ENCODE data around the gene SLC35A3.
A peak's percentile ranks its signal among the peaks of the same experiment; 100 is the strongest.
"Not testable (repeated sequence)": the region's sequence is repeated elsewhere in the genome, so short reads cannot be mapped to it uniquely, and the experiment has no call there.

SLC35A3 gene

GRCh38 chr1:99969729-99970621 is at the start of gene SLC35A3:
Gene SLC35A3 (plus strand): TSS chr1:99969996. CDS start chr1:99993555, 23,559 bp downstream.
- DNase-seq = peak; percentile 89

- no peak for DNase-seq
These were observed 35.0 kb upstream of the SLC35A3 start for GRCh38 chr1:99934801-99935200.

GRCh38 chr1:99935534-99935933 is 34.3 kb upstream of the SLC35A3 start:
- DNase-seq = no peak

GRCh38 chr1:99936071-99936470 is 33.7 kb upstream of the SLC35A3 start:
- no peak for DNase-seq

- DNase-seq = no peak
These were observed 27.1 kb upstream of the SLC35A3 start for GRCh38 chr1:99942723-99943122.

- DNase-seq = no peak
These were observed 26.5 kb upstream of the SLC35A3 start for GRCh38 chr1:99943223-99943794.

GRCh38 chr1:99944192-99944591 is 25.6 kb upstream of the SLC35A3 start:
- no peak for DNase-seq

GRCh38 chr1:99945174-99945573 is 24.6 kb upstream of the SLC35A3 start:
- DNase-seq = no peak

- no peak for DNase-seq
These were observed 19.3 kb upstream of the SLC35A3 start for GRCh38 chr1:99950486-99950885.

GRCh38 chr1:99952522-99952921 is 17.3 kb upstream of the SLC35A3 start:
- no peak for DNase-seq

GRCh38 chr1:99955375-99955774 is 14.4 kb upstream of the SLC35A3 start:
- DNase-seq = no peak

- no peak for DNase-seq
These were observed 13.0 kb upstream of the SLC35A3 start for GRCh38 chr1:99956755-99957154.

- no peak for DNase-seq
These were observed 12.0 kb upstream of the SLC35A3 start for GRCh38 chr1:99957818-99958217.

- DNase-seq = not testable (repeated sequence)
These were observed 10.5 kb upstream of the SLC35A3 start for GRCh38 chr1:99959189-99959705.

- DNase-seq = not testable (repeated sequence)
These were observed 9.5 kb upstream of the SLC35A3 start for GRCh38 chr1:99960260-99960659.

GRCh38 chr1:99963041-99963795 is 6.6 kb upstream of the SLC35A3 start:
- no peak for DNase-seq

GRCh38 chr1:99964806-99965205 is 5.0 kb upstream of the SLC35A3 start:
- DNase-seq = no peak

GRCh38 chr1:99965646-99966375 is 4.0 kb upstream of the SLC35A3 start:
- no peak for DNase-seq

- DNase-seq = no peak
These were observed 1.6 kb upstream of the SLC35A3 start for GRCh38 chr1:99968214-99968613.

- DNase-seq = no peak
These were observed 502 bp upstream of the SLC35A3 start for GRCh38 chr1:99969260-99969728.

GRCh38 chr1:99970713-99971255 is 988 bp downstream of the SLC35A3 start:
- DNase-seq = no peak

GRCh38 chr1:99972066-99972465 is 2.3 kb downstream of the SLC35A3 start:
- not testable (repeated sequence) for DNase-seq
